DMS79 (cell line): ENCODE data around the gene PRDX2.
A peak's percentile ranks its signal among the peaks of the same experiment; 100 is the strongest.
"Not testable (repeated sequence)": the region's sequence is repeated elsewhere in the genome, so short reads cannot be mapped to it uniquely, and the experiment has no call there.

ENCODE experiments used
- DNase-seq: peaks from one replicate; lab custom pipeline; 2025; lab: John Stamatoyannopoulos, UW

The PRDX2 gene

GRCh38 chr19:12801466-12802266, at the start of gene PRDX2, which contains the start of gene THSD8:
Gene PRDX2 (minus strand): TSS chr19:12801800. CDS start chr19:12801261, 539 bp downstream.
Gene THSD8 (plus strand): TSS chr19:12802069. CDS start chr19:12802072, 3 bp downstream.
- DNase-seq = peak; percentile 72

- DNase-seq = peak; percentile 71
Measured at GRCh38 chr19:12847159-12848139, 45.8 kb upstream of the PRDX2 start.

- not testable (repeated sequence) for DNase-seq
Measured at GRCh38 chr19:12846613-12847012, 45.0 kb upstream of the PRDX2 start.

- DNase-seq = no peak
Measured at GRCh38 chr19:12843999-12844732, 42.6 kb upstream of the PRDX2 start.

- no peak for DNase-seq
Measured at GRCh38 chr19:12843328-12843727, 41.7 kb upstream of the PRDX2 start.

- no peak for DNase-seq
Measured at GRCh38 chr19:12842511-12842910, 40.9 kb upstream of the PRDX2 start.

GRCh38 chr19:12841094-12841493, 39.5 kb upstream of the PRDX2 start:
- no peak for DNase-seq

- DNase-seq = no peak
Measured at GRCh38 chr19:12840091-12841079, 38.8 kb upstream of the PRDX2 start.

GRCh38 chr19:12838886-12839756, 37.5 kb upstream of the PRDX2 start:
- no peak for DNase-seq

- DNase-seq = no peak
Measured at GRCh38 chr19:12838182-12838885, 36.7 kb upstream of the PRDX2 start, which contains the start of gene MAST1. Gene MAST1 (plus strand): TSS chr19:12838515. CDS start chr19:12838573, 58 bp downstream.

GRCh38 chr19:12837225-12837624, 35.6 kb upstream of the PRDX2 start:
- DNase-seq = no peak

GRCh38 chr19:12836529-12836863, 34.9 kb upstream of the PRDX2 start:
- DNase-seq = no peak

- DNase-seq = no peak
Measured at GRCh38 chr19:12834976-12835757, 33.6 kb upstream of the PRDX2 start.

- DNase-seq = peak; percentile 26
Measured at GRCh38 chr19:12834566-12834943, 33.0 kb upstream of the PRDX2 start, which contains the start of gene RTBDN. Gene RTBDN (minus strand): TSS chr19:12834579. CDS start chr19:12829979, 4,600 bp downstream.

- peak; percentile 62 for DNase-seq
Measured at GRCh38 chr19:12833738-12834565, 32.4 kb upstream of the PRDX2 start.

- DNase-seq = no peak
Measured at GRCh38 chr19:12833418-12833737, 31.8 kb upstream of the PRDX2 start.

- peak; percentile 81 for DNase-seq
Measured at GRCh38 chr19:12828494-12828893, 26.9 kb upstream of the PRDX2 start.
